CD8-positive, alpha-beta memory T cell (primary cell): ENCODE results near the gene FIGNL1. TPM values are rescaled to one million over a fixed set of nuclear protein-coding genes. Genes with fewer than 3 reads are reported as not detected.

Source experiments
- CTCF ChIA-PET: fragments of 350-600 bp; sonication (Branson Sonifier 250); formaldehyde crosslinking; loops from one replicate; lab custom pipeline; 2021; ENCODE audit warnings: antibody characterized with exemption; lab: Charles Lee
- POLR2A ChIA-PET: fragments of 350-600 bp; sonication (Branson Sonifier 250); formaldehyde crosslinking; loops from one replicate; lab custom pipeline; 2021; ENCODE audit warnings: antibody characterized with exemption; lab: Charles Lee
- DNase-seq, 5 donors: peaks; one replicate each; pipeline versions ENCODE4 v3.0.0 to v3.0.0-alpha.2; 2020 to 2022; ENCODE audit warnings: mixed read lengths in 1 of 5
- H3K27ac ChIP-seq: one replicate; pipeline ENCODE4 v1.7.0; 2013; ENCODE audit warnings: low read depth, mild to moderate bottlenecking, low read length, moderate library complexity
- H3K27me3 ChIP-seq: 2 replicates; pipeline ENCODE4 v1.7.0; 2013; ENCODE audit warnings: low read length, mild to moderate bottlenecking; ENCODE audit not compliant: insufficient read depth, poor library complexity, severe bottlenecking
- H3K36me3 ChIP-seq: 2 replicates; pipeline ENCODE4 v1.7.0; 2013; ENCODE audit warnings: mild to moderate bottlenecking, low read length, moderate library complexity; ENCODE audit not compliant: insufficient read depth
- H3K4me1 ChIP-seq: 2 replicates; pipeline ENCODE4 v1.7.0; 2013; ENCODE audit warnings: mild to moderate bottlenecking, low read length, moderate library complexity; ENCODE audit not compliant: insufficient read depth
- H3K4me3 ChIP-seq: 2 replicates; pipeline ENCODE4 v1.7.0; 2013; ENCODE audit warnings: mild to moderate bottlenecking, low read length
- H3K9me3 ChIP-seq: 2 replicates; pipeline ENCODE4 v1.7.0; 2013; ENCODE audit warnings: mild to moderate bottlenecking, low read length
- H3K27ac Mint-ChIP-seq, 8 donors: one replicate each; pipeline ENCODE4 v1.8.0; 2020 to 2021; ENCODE audit warnings: mixed read lengths in 8 of 8, mild to moderate bottlenecking in 6 of 8, inconsistent platforms in 3 of 8, moderate library complexity in 3 of 8
- H3K27me3 Mint-ChIP-seq, 2 donors: one replicate each; pipeline ENCODE4 v1.8.0; 2020 to 2021; ENCODE audit warnings: mixed read lengths in 2 of 2, mild to moderate bottlenecking in 1 of 2, moderate library complexity in 1 of 2
- H3K36me3 Mint-ChIP-seq, 3 donors: one replicate each; pipeline ENCODE4 v1.8.0; 2020 to 2021; ENCODE audit warnings: mixed read lengths in 3 of 3, inconsistent platforms in 1 of 3, mild to moderate bottlenecking in 1 of 3
- H3K4me1 Mint-ChIP-seq, 3 donors: one replicate each; pipeline ENCODE4 v1.8.0; 2020 to 2021; ENCODE audit warnings: mixed read lengths in 3 of 3, inconsistent platforms in 1 of 3, mild to moderate bottlenecking in 1 of 3
- H3K4me3 Mint-ChIP-seq, 7 donors: one replicate each; pipeline ENCODE4 v1.8.0; 2020 to 2021; ENCODE audit warnings: mixed read lengths in 7 of 7, mild to moderate bottlenecking in 6 of 7, moderate library complexity in 4 of 7, inconsistent platforms in 2 of 7
- H3K9me3 Mint-ChIP-seq, 5 donors: one replicate each; pipeline ENCODE4 v1.8.0; 2020 to 2022; ENCODE audit warnings: mixed read lengths in 5 of 5, mild to moderate bottlenecking in 3 of 5, moderate library complexity in 2 of 5, inconsistent platforms in 1 of 5
- polyA plus RNA-seq: library from polyadenylated mRNA; unstranded; fragments of 300-500 nt; fragmentation: Illumina TruSeq; gene quantifications from one replicate; pipeline ENCODE4 v1.2.3, GENCODE V29; 2021
- total RNA-seq, 2 experiments: library from RNA; stranded (reverse); gene quantifications; one replicate each; pipeline ENCODE4 v1.2.3, GENCODE V29; 2021

The FIGNL1 gene
- total and polyA plus RNA-seq, 3 experiments from 2014 or later = 6.8 to 45.1 (median 45.1) TPM

DNA sequence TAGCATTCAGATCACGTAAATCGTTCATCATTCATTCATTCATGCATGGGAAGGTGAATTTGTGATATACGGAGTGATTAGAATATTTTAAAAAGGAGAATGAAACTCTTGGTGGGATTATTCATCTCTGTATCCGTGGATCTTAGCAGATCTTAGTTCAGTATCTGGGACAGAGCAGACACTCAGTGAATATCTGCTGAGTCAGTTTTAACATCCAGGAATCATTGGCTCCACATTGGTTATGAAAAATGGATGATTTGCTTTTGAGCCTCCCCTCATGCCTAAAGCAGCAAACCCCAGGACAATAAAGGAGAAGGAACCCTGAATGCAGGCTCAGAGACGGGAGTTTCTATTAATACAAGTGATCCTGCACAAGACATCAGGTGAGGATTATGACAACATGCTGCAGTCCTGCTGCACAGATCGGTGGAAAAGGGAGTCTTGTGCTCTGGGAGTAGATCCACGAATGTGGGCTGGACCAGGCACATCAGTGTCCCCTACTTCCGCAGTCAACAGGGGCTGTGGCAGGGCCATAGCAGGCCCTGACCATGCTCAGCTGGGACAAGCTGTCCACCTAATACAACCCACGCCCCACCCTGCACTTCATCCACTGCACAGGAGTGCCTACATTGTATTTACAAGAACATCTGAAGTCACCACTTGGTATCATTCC, 26.9 kb upstream of the FIGNL1 start:
- no peak overlapping the region for H3K4me3 ChIP-seq
- peaks cover 1 to 12% of the 10 kb centered on the region in 2 donors for H3K27me3 Mint-ChIP-seq
- H3K4me1 ChIP-seq = no peaks in the 10 kb centered on the region
- H3K9me3 Mint-ChIP-seq = no peaks in the 10 kb centered on the region
- no peak overlapping the region for H3K27ac ChIP-seq
- no peaks in the 10 kb centered on the region for H3K36me3 Mint-ChIP-seq
- no peaks in the 10 kb centered on the region for H3K36me3 ChIP-seq
- no peak for DNase-seq
- H3K4me1 Mint-ChIP-seq = no peaks in the 10 kb centered on the region
- H3K9me3 ChIP-seq = no peaks in the 10 kb centered on the region
- H3K27ac Mint-ChIP-seq = no peak overlapping the region
- H3K4me3 Mint-ChIP-seq = no peak overlapping the region
- CTCF ChIA-PET = interaction anchor here (1.4 kb wide), 1 partner anchor 138 kb away, joined by 3 read pairs; no protein-coding TSS in a partner anchor
- POLR2A ChIA-PET = no interaction called here
- peaks cover 4% of the 10 kb centered on the region for H3K27me3 ChIP-seq

DNA sequence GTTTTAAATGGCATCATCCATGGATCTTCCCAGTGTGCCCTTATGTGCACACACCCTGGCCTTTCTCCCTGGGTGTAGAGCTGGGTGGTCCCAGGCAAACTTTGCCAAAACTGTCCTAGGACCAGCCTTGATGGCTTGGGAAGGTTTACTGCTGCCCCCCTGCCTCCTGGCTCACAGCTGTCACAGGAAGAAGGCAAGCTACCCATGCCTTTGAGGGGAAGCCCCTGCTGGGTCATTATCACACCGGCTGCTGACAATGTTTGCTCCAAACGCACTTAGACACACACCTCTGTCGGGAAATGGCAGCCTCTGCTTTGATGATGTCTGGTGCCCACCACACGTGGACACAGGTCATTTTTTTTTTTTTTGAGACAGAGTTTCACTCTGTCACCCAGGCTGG, 25.2 kb upstream of the FIGNL1 start:
- Histone ChIP-seq H3K36me3 (no peaks in the 10 kb centered on the region), H3K27me3 (peaks cover 4% of the 10 kb centered on the region), H3K4me1 (no peaks in the 10 kb centered on the region), H3K4me3 (no peak overlapping the region), H3K9me3 (no peaks in the 10 kb centered on the region), H3K27ac (no peak overlapping the region)
- ChIA-PET POLR2A (no interaction called here), CTCF (interaction anchor here (1.1 to 1.4 kb wide), 4 partner anchors 140 to 270 kb away, joined by 3 to 5 read pairs (median 3); no protein-coding TSS in a partner anchor)
- Mint-ChIP-seq H3K36me3 (no peaks in the 10 kb centered on the region), H3K4me1 (no peaks in the 10 kb centered on the region), H3K9me3 (no peaks in the 10 kb centered on the region), H3K4me3 (no peak overlapping the region), H3K27me3 (peaks cover 1 to 12% of the 10 kb centered on the region in 2 donors), H3K27ac (peak overlapping the region in 1 of 8 donors; percentile 44)
- no peak for DNase-seq

DNA sequence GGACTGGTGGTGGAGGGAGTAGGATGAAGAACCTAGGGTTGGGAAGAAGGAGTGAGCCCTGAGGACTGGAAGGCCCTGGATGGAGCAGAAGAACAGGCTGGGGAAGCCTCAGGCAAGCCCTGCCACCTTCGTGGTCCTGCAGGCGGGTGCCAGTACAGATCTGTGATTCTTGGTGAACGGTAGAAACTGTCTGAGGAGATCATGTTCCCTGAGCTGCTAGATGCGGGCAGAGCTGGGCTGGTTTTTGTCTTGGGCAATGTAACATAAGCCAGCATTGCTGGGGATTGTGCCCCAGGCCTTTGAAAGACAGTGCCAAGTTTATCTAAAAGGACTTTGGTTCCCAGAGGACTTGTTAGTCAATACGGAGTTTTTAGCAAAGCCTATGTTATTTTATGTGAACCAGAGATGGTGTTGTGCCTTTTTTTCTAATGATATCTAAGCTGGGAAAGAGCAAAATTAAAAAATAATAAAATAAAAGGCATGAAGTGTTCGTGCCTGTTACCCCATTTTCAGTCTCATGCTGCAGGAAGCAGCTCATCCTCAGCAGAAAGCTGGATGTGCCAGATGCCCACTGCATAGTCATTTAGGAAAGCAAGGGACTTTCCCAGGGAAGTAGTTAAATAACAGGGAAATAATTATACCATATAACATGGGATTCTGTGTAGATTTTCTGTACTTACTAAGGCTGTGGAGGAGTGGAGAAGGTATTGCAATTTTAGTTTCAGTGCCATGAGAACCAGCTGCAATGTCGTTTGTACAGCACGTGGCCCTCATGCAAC, 24.4 kb upstream of the FIGNL1 start:
- peaks cover 4% of the 10 kb centered on the region for H3K27me3 ChIP-seq
- ChIA-PET CTCF (interaction anchor here (1.1 to 1.3 kb wide), 2 partner anchors 205 to 270 kb away, joined by 3 to 5 read pairs; no protein-coding TSS in a partner anchor), POLR2A (no interaction called here)
- Mint-ChIP-seq H3K36me3 (no peaks in the 10 kb centered on the region), H3K27ac (no peak overlapping the region), H3K4me3 (no peak overlapping the region), H3K9me3 (no peaks in the 10 kb centered on the region), H3K27me3 (peaks cover 1 to 6% of the 10 kb centered on the region in 2 donors), H3K4me1 (no peaks in the 10 kb centered on the region)
- no peaks in the 10 kb centered on the region for H3K9me3 ChIP-seq
- H3K36me3 ChIP-seq = no peaks in the 10 kb centered on the region
- no peaks in the 10 kb centered on the region for H3K4me1 ChIP-seq
- DNase-seq = no peak
- H3K27ac ChIP-seq = no peak overlapping the region
- H3K4me3 ChIP-seq = no peak overlapping the region

DNA sequence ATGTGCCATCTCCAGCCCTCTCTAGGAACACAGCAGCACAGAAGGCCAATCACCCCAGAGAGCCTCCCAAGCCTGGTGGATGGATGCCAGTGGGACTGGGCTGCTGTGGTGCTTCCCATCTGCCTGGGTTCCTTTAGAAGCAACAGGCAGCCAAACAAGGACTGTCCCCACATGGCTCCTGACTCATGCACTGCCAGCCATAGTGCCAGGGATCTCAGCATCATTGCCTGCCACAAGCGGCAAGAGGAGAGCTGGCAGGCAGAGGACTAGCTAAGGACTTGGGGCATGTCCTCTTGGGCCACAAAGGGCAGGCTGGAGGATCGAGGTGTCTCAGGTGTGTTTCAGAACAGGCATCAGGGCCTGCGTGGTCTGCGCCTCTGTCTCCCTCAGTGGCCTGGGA, 23.4 kb upstream of the FIGNL1 start:
- H3K9me3 Mint-ChIP-seq = no peaks in the 10 kb centered on the region
- peak overlapping the region in 1 of 8 donors; percentile 55 for H3K27ac Mint-ChIP-seq
- CTCF ChIA-PET = no interaction called here
- H3K4me3 Mint-ChIP-seq = no peak overlapping the region
- H3K36me3 ChIP-seq = no peaks in the 10 kb centered on the region
- peaks cover 0 to under 1% (median 0%) of the 10 kb centered on the region in 3 donors for H3K4me1 Mint-ChIP-seq
- peaks cover 1 to 6% of the 10 kb centered on the region in 2 donors for H3K27me3 Mint-ChIP-seq
- POLR2A ChIA-PET = no interaction called here
- no peaks in the 10 kb centered on the region for H3K36me3 Mint-ChIP-seq
- DNase-seq = no peak
- H3K27me3 ChIP-seq = peaks cover 4% of the 10 kb centered on the region
- no peak overlapping the region for H3K27ac ChIP-seq
- H3K9me3 ChIP-seq = no peaks in the 10 kb centered on the region
- no peak overlapping the region for H3K4me3 ChIP-seq
- no peaks in the 10 kb centered on the region for H3K4me1 ChIP-seq

DNA sequence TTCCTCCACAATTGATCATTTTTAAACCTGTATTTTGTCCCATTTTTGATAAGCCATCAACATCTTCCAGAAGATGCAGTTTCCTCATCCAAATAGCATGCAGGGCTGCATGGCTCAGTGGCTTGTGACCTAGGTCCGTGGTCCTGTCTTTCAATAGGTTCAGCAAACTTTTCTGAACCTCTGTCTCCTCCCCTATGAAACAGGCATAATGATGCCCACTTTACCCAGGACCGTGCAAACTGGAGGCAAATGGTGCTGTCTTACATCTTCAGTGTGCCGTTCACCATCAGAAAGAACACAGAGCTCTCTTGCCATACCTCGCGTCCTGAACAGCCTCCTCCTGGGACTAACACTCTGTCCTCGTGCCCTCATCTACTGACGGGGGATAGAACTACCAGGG, 22.3 kb upstream of the FIGNL1 start:
- ChIA-PET POLR2A (no interaction called here), CTCF (interaction anchor here (1.7 kb wide), 1 partner anchor 161 kb away, joined by 5 read pairs; no protein-coding TSS in a partner anchor)
- no peaks in the 10 kb centered on the region for H3K36me3 ChIP-seq
- Mint-ChIP-seq H3K27me3 (peaks cover 1 to 6% of the 10 kb centered on the region in 2 donors), H3K36me3 (no peaks in the 10 kb centered on the region), H3K4me3 (no peak overlapping the region), H3K27ac (peak overlapping the region in 1 of 8 donors; percentile 69), H3K9me3 (no peaks in the 10 kb centered on the region), H3K4me1 (peaks cover 6 to 10% (median 10%) of the 10 kb centered on the region in 3 donors)
- no peak for DNase-seq
- peaks cover 5% of the 10 kb centered on the region for H3K4me1 ChIP-seq
- H3K27ac ChIP-seq = no peak overlapping the region
- H3K4me3 ChIP-seq = no peak overlapping the region
- no peaks in the 10 kb centered on the region for H3K9me3 ChIP-seq
- H3K27me3 ChIP-seq = peaks cover 4% of the 10 kb centered on the region

DNA sequence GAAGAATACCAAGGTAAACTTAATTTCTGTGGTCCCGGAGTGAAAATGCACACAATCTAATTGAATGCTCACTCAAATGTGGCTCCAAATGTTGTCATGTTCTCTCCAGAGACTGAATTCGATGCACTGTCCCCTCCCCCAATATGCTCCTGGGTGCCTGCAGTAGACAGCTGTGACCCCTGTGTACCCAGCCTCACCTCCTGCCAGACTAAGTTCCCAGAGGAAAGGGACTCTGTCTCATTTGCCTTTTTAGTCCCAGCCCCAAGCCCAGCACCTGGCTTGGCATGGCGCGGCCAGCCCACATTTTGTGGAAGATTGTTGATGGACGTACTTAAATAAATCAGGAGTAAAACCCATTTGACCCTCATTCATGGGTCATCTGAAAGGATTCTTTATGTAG, 21.8 kb upstream of the FIGNL1 start:
- Histone ChIP-seq H3K9me3 (no peaks in the 10 kb centered on the region), H3K27ac (no peak overlapping the region), H3K27me3 (peaks cover 4% of the 10 kb centered on the region), H3K36me3 (no peaks in the 10 kb centered on the region), H3K4me3 (no peak overlapping the region), H3K4me1 (peaks cover 5% of the 10 kb centered on the region)
- POLR2A ChIA-PET = no interaction called here
- Mint-ChIP-seq H3K27ac (no peak overlapping the region), H3K4me1 (peaks cover 6 to 12% (median 11%) of the 10 kb centered on the region in 3 donors), H3K27me3 (peaks cover 1 to 6% of the 10 kb centered on the region in 2 donors), H3K4me3 (no peak overlapping the region), H3K36me3 (no peaks in the 10 kb centered on the region), H3K9me3 (no peaks in the 10 kb centered on the region)
- CTCF ChIA-PET = interaction anchor here (1.6 to 1.7 kb wide), 2 partner anchors 161 to 204 kb away, joined by 5 read pairs; no protein-coding TSS in a partner anchor
- no peak for DNase-seq

DNA sequence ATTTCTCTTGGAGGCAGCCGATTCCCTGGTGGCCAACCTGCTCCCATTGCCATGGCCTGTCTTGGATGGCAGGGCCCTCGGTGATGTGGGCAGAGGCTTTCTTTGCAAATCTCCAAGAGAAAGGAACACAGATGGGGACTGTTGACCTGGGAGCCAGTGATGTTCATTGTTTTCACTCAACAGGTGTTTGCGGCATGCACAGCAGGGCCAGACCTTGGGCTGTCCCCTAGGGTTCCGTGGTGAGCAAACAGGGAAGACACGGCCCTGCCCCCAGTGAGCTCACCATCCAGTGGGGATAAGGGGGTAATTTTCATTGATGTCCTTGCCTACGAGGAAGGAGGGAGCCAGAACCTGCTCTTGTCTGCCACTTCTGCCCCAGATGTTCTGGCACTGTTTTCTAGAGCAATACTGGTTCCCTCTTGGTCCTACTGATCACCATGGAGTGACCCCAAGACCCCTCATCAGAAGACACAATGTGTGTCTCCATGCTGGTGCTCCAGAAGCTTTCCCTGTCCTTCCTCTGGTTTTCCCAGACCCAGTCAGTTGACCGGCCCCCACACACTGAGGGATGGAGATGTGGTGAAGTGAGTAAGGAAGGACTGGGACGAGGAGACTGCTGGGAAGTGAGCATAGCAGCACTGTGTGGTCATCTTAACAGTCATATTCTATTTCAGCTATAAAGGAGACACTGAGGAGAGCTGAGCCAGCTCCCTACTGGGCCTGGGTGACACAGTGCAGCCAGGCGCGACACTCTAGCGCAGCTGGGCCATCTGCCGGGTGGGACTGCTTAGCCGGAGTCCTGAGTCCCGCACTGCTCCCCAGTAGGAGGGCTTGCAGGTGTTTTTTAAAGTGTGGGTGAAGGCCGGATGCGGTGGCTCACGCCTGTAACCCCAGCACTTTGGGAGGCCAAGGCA, 20.4 kb upstream of the FIGNL1 start:
- Histone ChIP-seq H3K36me3 (no peaks in the 10 kb centered on the region), H3K27ac (no peak overlapping the region), H3K4me3 (no peak overlapping the region), H3K27me3 (peaks cover 4% of the 10 kb centered on the region), H3K4me1 (peaks cover 5% of the 10 kb centered on the region), H3K9me3 (no peaks in the 10 kb centered on the region)
- H3K9me3 Mint-ChIP-seq = no peaks in the 10 kb centered on the region
- no peak overlapping the region for H3K27ac Mint-ChIP-seq
- H3K36me3 Mint-ChIP-seq = no peaks in the 10 kb centered on the region
- H3K4me1 Mint-ChIP-seq = peaks cover 6 to 12% (median 11%) of the 10 kb centered on the region in 3 donors
- ChIA-PET CTCF (interaction anchor here (1.6 to 4.8 kb wide), 4 partner anchors 162 to 208 kb away, joined by 5 to 87 read pairs (median 10); no protein-coding TSS in a partner anchor), POLR2A (no interaction called here)
- peaks cover 1 to 3% of the 10 kb centered on the region in 2 donors for H3K27me3 Mint-ChIP-seq
- H3K4me3 Mint-ChIP-seq = no peak overlapping the region
- no peak for DNase-seq
